T follicular helper cell (primary cell): Measurements from ENCODE around the gene DCAF8L2.
"Not testable (repeated sequence)": the region's sequence is repeated elsewhere in the genome, so short reads cannot be mapped to it uniquely, and the experiment has no call there.

Experiments used
- DNase-seq: peaks from one replicate; pipeline ENCODE4 v3.0.0-alpha.2; 2020; ENCODE audit warnings: low read depth

Gene DCAF8L2

DNA sequence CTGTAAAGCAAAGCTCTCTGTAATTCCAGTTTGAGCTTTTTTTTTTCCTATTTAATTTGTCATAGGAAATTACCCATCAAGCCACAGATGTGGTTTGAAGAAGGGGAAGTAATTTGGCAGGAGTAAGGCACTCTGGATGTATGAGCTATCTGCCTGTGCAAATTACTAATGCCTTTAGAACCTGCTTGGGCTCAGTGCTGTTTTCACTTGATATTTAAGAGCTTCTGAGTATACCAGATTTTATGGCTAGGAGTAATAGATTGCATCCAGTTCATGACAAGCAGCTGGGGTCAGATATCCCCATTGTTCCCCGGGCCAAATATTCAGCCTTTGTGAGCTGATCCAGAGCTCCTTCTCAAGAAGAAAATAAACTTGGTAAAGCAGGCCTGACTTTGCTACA, 89.1 kb downstream of the DCAF8L2 start:
- no peak for DNase-seq

DNA sequence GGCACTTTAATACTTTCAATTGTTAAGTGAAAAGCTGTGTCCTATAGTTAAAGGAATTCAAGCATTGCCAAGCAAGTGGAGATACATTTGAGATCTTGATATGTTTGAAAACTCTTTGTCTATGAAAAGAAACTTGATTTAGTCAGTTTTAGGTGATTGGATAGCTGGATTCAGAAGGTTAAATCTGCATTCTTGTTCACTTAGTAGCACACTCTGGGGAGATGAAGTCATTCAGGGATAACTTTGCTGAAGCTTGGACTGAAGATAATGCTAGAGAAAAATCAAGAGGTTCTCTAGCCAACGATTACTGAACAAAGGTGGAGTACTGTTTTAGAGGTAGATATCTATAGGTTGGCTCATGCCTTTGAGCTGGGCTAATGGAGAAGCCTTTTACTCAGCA, 90.6 kb downstream of the DCAF8L2 start:
- no peak for DNase-seq

DNA sequence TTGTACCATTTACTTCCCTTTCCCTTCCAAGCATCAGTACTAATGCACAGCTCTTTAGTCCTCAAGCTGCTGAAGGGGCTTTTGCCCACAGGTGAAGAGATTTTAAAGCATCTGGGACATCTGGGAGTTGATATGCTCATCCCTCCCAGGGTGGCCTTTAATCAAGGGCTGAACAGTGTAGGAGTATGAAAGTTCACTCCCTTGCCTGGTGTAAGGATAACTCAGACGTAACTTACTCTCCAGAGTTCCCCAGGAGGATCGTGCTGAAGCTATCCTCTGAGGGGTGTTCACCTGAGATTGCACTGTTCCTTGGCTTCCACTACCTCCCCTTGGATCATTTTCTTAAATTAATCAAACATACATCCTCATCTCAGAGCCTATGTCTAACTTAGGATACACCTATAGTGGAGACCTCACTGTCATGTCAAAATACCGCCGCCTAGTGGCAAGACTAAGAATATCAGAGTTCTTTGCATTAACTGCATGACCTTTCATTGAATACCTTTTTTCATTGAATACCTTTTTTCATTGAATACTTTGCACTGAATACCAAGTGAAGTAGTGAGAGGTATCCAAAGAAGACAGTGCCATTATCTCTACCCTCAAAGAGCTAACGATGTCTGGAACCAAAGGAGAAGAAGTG, 93.5 kb downstream of the DCAF8L2 start:
- not testable (repeated sequence) for DNase-seq

DNA sequence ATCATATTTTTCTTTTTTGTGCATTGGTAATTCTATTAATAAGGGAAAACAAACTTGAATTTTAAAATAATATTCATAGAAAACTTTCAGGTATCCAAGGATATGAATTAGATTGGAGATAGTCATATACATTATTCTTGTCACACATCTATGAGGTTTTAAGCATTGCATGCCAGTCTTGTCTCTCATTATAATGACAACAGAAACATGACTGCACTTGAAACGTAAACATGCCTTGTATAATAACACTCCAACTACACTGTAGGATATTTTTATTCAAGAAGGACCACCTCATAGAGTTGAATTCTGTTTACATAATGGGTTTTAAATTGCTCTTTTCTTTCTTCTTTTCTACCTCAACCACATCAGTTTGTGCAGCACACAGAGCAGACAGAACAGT, 104.5 kb downstream of the DCAF8L2 start:
- DNase-seq: no peak

DNA sequence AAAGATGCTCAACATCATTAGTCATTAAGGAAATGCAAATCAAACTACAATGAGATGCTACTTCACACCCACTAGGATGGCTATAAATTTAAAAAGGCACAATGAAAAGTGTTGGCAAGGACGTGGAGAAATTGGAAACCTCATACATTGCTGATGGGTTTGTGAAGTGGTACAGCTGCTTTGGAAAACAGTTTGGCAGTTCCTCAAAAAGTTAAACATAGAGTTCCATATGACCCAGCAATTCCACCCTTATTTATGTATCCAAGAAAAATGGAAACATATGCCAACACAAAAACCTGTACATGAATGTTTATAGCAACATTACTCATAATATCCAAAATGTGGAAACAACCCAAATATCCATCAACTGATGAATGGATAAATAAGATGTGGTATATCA, 116.4 kb downstream of the DCAF8L2 start:
- DNase-seq: no peak

DNA sequence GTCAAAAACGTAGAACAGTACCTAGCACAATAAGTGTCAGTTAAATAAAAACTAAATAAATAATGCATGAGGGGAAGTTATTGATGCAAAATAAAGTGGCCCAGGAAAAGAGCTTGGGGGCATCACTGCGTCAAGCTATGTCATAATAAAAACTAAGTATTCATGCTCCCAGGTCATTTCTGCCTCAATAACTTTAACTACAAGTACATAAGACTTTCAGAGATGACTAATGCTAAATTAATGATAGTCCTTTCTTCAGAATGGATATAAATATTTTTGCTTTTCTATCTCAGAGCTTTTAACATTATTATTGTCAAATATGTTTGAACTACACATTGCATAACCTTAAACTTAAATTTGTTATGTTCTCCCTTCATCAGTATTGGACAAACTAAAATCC, 125.5 kb downstream of the DCAF8L2 start:
- no peak for DNase-seq

DNA sequence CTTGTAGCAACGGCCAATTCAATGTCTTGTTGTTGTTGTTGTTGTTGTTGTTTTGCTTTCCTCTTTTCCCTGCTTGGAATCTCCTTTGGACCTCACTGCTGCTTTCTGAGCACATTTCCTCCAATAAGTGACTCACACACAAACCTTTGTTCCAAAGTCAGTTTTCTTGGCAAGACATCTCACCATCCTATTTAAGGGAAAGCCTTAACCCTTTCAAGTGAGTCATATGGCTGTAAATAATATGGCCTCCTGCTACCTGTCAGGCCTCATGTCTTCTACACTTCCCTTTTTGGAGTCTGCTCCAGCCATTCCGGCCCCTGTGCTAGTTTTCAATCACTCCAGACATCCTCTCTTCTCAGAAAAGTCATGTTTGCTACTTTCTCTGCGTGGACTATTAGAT, 138.1 kb downstream of the DCAF8L2 start:
- no peak for DNase-seq

DNA sequence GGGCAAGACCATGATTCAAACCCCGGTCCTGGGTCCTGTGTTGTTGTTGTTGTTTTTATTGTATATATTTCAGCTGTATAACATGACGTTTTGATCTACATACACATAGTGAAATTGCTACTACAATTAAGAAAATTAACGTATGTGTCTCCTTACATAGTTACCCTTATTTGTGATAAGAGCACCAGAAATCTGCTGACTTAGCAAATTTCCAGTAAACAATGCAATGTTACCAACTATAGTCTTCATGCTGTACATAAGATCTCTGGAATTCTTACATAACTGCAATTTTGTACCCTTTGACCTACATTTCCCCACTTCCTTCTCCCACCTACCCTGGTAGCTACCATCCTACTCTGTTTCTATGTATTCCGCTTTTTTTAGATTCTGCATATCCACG, 141.8 kb downstream of the DCAF8L2 start:
- no peak for DNase-seq

DNA sequence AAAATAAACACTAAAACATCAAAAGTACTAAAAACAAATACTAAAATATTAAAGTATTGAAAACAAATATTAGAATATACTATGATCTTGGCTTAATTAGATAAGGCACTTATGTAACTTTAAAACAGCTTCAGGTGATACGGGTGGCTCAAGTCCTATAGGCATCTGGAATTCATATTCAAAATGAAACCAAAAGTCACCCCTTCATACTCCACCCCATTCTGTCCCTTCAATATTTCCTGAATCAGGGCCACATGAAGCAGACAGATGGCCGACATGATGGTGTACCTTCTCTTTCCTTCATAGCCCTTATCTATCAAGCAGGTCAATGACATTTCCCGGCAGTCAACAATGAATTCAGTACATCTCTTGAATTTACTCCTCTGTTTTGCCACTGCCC, 145.8 kb downstream of the DCAF8L2 start:
- no peak for DNase-seq

DNA sequence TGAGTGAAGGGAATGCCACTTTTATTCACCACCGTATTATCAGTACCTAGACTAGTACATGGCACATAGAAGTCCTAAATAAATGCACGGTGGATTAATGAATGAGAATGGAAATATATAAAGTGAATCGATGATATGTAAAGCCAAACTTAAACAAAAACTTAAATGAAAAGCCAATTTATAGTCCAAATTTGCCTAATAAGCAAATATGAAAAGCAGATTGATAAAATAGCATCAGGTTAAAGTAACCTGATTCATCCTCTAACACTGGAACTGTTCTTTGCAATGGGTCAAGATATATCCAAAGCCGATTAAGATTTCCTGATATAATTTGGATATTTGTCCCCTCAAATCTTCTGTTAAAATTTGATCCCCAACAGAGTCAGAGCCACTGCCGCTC, 150.8 kb downstream of the DCAF8L2 start:
- DNase-seq: no peak

DNA sequence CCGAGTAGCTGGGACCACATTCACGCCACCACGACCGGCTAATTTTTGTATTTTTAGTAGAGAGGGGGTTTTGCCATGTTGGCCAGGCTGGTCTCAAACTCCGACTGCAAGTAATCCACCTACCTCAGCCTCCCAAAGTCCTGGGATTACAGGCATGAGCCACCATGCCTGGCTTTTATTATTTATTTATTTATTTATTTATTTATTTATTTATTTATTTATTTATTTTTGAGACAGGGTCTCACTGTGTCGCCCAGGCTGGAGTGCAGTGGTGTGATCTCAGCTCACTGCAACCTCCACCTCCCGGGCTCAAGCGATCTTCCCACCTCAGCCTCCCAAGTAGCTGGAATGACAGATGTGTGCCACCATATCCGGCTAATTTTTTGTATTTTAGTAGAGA, 153.4 kb downstream of the DCAF8L2 start:
- not testable (repeated sequence) for DNase-seq

DNA sequence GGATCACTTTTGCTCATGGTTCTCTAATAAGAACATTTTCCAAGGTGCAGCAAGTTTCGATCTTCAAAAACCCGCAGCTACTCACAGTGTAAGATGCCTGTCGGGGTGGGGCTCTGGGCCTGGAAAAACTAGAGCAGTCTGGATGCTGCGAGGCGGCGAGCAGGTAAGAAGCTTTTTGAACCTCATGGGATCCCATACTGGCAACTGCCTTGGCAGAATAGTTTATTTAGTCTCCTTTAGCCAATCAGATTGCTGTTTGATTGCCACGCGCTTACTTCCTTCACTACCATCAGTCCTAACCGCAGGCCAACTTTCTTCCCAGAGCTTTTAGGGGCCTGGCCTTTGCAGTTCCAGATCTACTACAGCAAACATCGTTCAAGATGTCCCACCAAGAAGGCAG, 156.4 kb downstream of the DCAF8L2 start:
- DNase-seq: no peak

DNA sequence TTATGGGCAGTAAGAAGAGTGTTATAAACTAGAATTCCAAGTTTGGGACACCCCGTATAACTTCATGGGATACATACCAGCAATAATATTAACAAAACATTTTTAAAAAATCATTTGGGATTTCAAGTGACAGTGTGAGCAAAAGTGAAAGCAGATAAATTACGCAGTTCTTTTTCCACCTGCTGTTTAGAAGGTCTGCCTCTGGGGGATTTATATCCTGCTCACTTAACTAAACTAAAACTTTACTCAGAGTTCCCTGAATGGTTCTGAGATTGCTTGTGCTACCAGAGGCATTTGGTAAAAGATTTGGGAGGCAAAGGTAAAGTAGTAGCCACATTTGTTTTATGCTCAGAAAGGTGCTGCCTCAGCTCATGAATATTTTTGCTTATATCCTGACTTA, 160.2 kb downstream of the DCAF8L2 start:
- DNase-seq: not testable (repeated sequence)

DNA sequence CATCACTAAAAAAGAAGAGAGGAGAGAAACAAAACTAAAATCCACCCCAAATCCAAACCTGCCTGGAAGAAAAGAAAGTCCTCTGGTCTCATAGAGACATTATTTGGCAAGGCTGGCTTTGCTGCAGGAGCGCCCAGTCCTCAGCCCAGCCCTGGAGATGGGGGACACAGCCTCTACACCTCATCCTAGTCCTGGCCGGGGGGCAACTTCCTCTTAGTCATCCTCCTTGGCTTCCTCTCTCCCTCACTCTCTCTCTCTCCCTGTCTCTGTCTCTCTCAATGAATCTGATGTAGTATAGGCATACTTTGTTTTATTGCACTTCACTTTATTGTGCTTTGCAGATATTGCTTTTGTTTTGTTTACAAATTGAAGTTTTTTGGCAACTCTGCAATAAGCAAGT, 161.8 kb downstream of the DCAF8L2 start:
- no peak for DNase-seq

DNA sequence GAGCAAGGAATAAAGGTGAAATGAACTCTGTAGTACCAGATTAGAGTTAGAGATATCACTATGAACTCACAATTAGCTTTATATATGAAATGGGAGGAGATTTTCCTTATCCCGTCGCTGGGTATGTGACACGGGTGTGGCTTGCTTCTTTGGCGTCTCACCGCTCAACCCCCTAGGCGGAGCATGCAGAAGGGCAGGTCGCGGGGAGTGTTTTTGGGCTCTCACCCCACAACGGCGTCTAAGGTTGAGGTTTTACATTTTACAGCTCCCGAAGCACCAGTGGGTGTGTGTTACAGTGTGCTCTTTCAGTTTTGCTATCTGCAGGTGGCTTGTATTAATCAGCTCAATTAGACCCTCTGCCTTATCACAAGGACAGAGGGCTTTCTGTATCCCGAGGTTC, 175.6 kb downstream of the DCAF8L2 start:
- DNase-seq: no peak

DNA sequence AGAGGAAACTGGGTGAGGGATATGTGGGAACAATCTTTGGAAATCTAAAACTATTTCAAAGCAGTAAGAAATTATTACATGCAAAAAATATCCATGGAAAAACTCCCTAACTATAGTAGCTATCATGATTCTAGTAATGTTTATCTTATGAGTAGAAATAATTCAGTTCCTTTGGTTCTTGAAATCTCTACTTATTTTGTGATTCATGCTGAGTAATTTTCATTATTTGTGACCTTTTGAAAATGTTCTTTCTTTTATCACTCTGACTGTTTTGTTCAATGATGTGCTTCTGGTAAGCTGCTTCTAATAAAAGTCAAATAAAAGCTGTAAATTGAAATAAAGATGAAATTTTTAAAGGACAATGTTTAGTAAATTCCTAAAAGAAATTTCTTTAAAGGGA, 177.2 kb downstream of the DCAF8L2 start:
- no peak for DNase-seq

DNA sequence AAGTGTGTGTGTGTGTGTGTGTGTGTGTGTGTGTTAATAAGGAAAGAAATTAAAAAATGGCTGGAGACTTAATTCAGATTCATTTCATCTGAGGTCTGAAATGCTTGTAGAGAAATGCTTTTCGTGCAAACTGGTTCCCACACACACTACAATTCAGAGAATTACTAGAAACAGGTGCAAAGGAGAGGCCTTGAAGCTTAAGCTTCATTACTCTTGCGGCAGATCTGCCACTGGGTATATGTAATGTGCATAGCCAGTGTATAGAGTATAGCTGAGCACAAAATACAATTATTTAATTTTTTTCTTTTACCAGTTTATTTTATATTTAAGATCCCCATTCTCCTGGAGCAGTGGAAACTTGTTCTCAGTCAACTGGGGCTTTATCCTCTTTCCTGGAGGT, 185.8 kb downstream of the DCAF8L2 start:
- no peak for DNase-seq

DNA sequence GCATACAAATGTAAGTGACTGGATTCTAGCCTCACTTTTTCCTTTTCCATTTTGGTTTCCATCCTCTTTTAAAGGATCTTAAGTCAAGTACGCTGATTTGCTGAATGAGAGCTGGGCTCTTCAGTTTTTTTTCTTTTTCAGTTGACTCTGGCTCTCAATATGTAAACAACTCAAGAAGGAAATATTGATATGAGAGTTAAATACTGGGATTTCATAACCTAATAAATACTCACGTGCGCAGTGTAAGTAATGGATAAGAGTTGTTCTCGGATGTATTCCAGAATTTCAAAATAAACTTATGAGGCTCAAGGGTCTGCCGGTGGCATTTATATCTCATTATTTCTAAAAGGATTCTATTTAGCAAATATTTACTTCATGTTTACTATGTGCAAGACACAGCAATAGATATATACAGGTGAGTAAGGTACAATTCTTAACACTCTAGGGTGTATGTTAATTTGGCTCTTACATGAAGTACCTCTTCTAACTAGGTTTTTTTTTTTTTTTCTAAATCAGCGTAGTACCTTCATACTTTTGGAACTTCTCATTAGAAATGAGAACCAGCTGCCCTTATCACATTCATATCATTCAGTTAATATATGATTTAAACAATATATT, 206.6 kb downstream of the DCAF8L2 start:
- no peak for DNase-seq

DNA sequence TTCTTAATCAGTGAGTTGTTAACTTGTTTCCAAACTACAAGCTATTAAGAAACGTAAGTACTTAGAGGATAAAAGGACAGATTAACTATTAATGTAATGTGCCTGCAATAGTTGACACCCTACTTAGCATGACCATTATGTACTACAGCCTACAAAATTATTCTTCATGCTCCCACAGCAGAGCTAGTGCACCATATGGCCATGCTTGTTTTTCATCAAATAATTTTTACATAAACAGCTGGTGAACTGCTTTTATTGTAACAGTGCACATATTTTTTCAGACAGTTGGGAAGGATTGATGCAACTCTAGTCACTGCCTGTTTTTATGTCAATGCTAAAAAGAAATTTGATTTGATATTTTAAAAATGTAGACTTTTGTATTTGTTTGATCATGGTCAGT, 207.4 kb downstream of the DCAF8L2 start:
- no peak for DNase-seq
